GM10248 (cell line): Measurements from ENCODE around the gene LARGE1.

ENCODE experiments used
- CTCF ChIA-PET: fragments of 300-600 bp; sonication (Branson Sonifier 250); formaldehyde crosslinking; extraction: SDS; loops from one replicate; lab custom pipeline; 2021; ENCODE audit warnings: antibody characterized with exemption; lab: Yijun Ruan, JAX
- POLR2A ChIA-PET: fragments of 350-650 bp; sonication (Branson Sonifier 250); formaldehyde crosslinking; extraction: SDS; loops from one replicate; lab custom pipeline; 2020; ENCODE audit warnings: antibody characterized with exemption; lab: Yijun Ruan, JAX
- DNase-seq: peaks from one replicate; pipeline ENCODE4 v3.0.0; 2012; ENCODE audit errors: extremely low spot score
- TF ChIP-seq, protein P1 (sequence below): IDR thresholded peaks from 2 replicates; pipeline ENCODE4 v1.5.1; 2012; ENCODE audit warnings: mild to moderate bottlenecking, low read depth; ENCODE audit errors: extremely low read depth, missing control alignments, control extremely low read depth

Gene LARGE1

DNA sequence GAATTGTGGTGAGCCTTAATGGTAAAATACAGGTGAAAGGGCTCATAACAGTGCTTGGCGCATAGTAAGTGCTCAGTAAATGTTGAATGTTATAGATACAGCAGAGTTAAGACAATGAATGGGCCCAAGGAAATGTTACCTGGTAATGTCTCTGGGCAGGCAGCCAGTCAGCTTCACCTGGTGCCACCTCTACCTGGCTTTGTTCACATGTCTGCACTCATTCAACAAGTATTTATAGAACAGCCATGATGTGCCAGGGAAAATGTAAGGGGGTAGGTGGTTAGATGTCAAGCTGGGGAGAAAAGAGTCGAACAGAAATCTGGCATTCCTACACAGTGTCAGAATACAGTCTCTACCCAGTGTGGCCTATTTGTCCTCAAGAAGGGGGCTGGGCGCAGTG lies 623.3 kb downstream of the LARGE1 start:
- TF ChIP-seq, protein P1, sequence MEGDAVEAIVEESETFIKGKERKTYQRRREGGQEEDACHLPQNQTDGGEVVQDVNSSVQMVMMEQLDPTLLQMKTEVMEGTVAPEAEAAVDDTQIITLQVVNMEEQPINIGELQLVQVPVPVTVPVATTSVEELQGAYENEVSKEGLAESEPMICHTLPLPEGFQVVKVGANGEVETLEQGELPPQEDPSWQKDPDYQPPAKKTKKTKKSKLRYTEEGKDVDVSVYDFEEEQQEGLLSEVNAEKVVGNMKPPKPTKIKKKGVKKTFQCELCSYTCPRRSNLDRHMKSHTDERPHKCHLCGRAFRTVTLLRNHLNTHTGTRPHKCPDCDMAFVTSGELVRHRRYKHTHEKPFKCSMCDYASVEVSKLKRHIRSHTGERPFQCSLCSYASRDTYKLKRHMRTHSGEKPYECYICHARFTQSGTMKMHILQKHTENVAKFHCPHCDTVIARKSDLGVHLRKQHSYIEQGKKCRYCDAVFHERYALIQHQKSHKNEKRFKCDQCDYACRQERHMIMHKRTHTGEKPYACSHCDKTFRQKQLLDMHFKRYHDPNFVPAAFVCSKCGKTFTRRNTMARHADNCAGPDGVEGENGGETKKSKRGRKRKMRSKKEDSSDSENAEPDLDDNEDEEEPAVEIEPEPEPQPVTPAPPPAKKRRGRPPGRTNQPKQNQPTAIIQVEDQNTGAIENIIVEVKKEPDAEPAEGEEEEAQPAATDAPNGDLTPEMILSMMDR: no peak
- ChIA-PET CTCF (interaction anchor here (5.4 kb wide), 1 partner anchor 23 kb away, joined by 25 read pairs; no protein-coding TSS in a partner anchor), POLR2A (no interaction called here)
- DNase-seq: no peak

DNA sequence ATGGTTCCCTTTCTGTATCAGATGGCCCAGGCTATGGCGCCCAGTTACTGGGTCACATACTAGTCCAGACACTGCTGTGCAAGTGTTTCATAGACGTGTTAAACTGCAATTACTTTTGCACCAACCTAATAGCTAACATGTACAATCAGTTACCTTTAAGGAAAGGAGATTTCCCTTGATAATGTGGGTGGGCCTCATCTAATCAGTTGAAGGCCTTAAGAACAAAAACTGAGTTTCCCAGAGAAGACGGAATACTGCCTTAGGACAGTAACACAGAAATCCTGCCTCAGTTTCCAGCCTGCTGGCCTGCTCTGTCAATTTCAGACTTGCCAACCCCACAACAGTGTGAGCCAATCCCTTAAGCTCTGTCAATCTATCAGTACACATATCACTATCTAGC lies 632.2 kb downstream of the LARGE1 start:
- POLR2A ChIA-PET: no interaction called here
- CTCF ChIA-PET: interaction anchor here (0.9 to 5.4 kb wide), 7 partner anchors 9 to 231 kb away, joined by 3 to 48 read pairs (median 4); no protein-coding TSS in a partner anchor
- TF ChIP-seq, protein P1: no peak
- no peak for DNase-seq

DNA sequence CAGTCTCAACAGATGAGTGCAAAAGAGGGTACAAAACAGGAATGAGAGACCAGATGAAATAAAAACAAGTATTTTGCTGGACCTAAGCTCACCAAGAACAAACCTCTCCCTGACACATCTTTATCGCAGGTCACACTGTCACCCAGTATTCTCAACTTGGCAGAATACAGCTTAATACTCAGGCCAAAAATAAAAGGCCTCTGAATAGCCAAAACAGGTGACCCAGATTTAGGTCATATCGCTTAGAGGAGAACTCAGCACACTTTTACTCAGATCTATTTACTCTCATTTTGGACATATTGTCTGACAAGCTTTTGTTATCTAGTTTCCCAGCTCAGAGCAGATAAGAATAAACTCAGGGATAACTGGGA lies 645.2 kb downstream of the LARGE1 start:
- POLR2A ChIA-PET: no interaction called here
- no peak for DNase-seq
- TF ChIP-seq, protein P1: no peak
- CTCF ChIA-PET: interaction anchor here (0.9 to 7.1 kb wide), 12 partner anchors 7 to 256 kb away, joined by 3 to 50 read pairs (median 8); no protein-coding TSS in a partner anchor

DNA sequence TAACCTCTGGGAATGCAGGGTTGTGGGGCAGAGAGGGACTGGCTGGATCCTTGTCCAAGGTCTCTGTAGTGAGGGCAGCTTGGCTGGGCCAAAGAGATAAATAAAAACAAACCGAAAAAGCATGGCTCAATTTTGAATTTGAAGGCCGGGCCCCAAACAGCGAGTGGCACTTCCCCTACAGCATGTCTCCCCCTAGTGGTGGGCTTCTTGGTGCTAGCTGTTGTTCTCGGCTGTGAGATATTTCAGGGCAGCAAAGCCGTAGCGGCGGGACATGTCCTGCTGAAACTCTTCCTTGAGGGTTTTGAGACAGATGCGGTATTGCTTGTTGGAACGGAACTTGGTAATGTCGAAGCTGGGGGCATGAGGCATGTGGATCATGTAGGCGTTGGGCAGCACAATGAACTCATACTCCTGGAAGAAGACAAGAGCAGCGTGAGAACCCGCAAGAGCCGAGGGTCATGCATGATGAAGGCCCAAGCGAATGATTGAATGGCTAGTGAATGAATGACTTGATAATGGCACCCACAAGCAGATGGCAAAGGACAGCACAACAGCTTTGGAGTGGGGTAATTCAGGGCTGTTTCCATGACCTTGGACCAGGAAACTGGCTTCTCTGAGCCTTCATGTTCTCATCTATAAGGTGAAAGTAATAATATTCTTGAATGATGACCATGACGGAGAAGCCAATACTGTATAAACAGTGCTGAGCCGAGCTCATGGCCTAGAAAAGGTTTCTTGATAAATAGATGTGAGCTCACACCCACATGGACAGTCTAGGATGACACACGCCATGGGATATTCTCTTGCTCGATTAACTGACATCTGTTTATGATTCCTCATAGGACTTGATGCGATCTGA lies 645.8 kb downstream of the LARGE1 start:
- CTCF ChIA-PET: interaction anchor here (0.8 to 7.1 kb wide), 18 partner anchors 8 to 287 kb away, joined by 3 to 50 read pairs (median 6); no protein-coding TSS in a partner anchor
- POLR2A ChIA-PET: interaction anchor here (0.5 kb wide), 1 partner anchor 63 kb away, joined by 4 read pairs; no protein-coding TSS in a partner anchor
- TF ChIP-seq, protein P1: peak; percentile 66
- peak; percentile 47 for DNase-seq

DNA sequence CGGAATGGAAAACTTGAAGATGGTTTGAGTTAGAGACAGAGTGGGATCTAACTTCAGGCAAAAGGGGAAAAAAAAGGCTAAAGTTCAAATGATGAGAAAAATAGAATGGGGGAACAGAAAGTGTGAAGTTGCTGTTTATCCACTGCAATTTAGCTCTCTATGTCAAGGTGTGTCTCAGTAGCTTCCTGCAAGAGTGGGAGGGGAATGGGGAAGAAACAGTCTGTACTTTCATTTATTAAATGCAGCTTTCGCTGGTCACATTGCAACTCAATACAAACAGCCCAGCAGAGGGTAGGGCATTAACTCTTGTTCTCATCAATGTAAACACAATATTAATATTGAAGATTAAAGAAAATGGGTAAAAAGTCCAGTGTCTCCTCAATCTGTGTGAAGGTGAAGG lies 647.4 kb downstream of the LARGE1 start:
- peak; percentile 51 for DNase-seq
- TF ChIP-seq, protein P1: no peak
- POLR2A ChIA-PET: no interaction called here
- CTCF ChIA-PET: interaction anchor here (1.1 to 7.1 kb wide), 8 partner anchors 10 to 254 kb away, joined by 3 to 50 read pairs (median 16); no protein-coding TSS in a partner anchor

DNA sequence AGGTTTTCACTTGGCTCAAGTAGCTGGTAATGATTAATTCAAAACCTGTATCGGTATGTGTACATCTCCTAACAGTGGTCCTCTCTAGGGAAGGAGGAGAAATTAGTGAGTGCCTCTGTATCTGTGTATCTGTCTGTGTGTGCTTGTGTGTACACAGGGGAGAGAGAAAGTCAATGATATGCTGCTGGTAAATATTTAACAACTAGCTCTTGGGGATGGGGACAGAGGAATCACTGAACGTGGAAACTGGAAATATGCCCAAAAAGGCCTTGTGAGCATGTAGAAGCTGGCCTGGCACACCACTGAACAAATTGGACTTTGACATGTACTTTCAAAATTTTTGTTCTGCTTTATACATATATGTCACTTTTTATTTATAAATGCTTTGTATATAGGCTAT lies 648.1 kb downstream of the LARGE1 start:
- TF ChIP-seq, protein P1: no peak
- ChIA-PET POLR2A (interaction anchor here (0.5 kb wide), 1 partner anchor 309 kb away, joined by 3 read pairs; no protein-coding TSS in a partner anchor), CTCF (interaction anchor here (2.2 to 7.1 kb wide), 6 partner anchors 10 to 34 kb away, joined by 5 to 50 read pairs (median 20); no protein-coding TSS in a partner anchor)

More for the DNA sequence above, 648.1 kb downstream of the LARGE1 start:
- DNase-seq: no peak
